Panc1 (cell line): ENCODE measurements around the gene AGAP1.

ENCODE experiments used
- POLR2AphosphoS5 ChIP-seq: IDR thresholded peaks from 2 replicates; pipeline ENCODE4 v1.6.1; 2012; ENCODE audit warnings: mild to moderate bottlenecking, low read depth, low read length, moderate library complexity
- SIN3A ChIP-seq: IDR thresholded peaks from 2 replicates; pipeline ENCODE4 v1.6.1; 2012; ENCODE audit warnings: low read depth, mild to moderate bottlenecking, low read length, moderate library complexity, borderline replicate concordance; ENCODE audit not compliant: insufficient read depth
- TCF7L2 ChIP-seq: IDR thresholded peaks from 2 replicates; pipeline ENCODE4 v1.6.1; 2011; ENCODE audit warnings: mild to moderate bottlenecking, low read depth, low read length, inconsistent platforms
- TF ChIP-seq, protein P1 (sequence below): fragments of 450-650 bp; IDR thresholded peaks from 2 replicates; pipeline ENCODE4 v1.5.1; 2017; ENCODE audit warnings: mild to moderate bottlenecking
- TF ChIP-seq, protein P2 (sequence below), 2 experiments: IDR thresholded peaks; 2 replicates each; pipeline ENCODE4 v1.6.1; 2011 to 2012; ENCODE audit warnings: low read depth in 2 of 2, control low read depth in 1 of 2, low read length in 1 of 2, mild to moderate bottlenecking in 1 of 2, moderate library complexity in 1 of 2; ENCODE audit not compliant: insufficient read depth in 1 of 2

DNA sequence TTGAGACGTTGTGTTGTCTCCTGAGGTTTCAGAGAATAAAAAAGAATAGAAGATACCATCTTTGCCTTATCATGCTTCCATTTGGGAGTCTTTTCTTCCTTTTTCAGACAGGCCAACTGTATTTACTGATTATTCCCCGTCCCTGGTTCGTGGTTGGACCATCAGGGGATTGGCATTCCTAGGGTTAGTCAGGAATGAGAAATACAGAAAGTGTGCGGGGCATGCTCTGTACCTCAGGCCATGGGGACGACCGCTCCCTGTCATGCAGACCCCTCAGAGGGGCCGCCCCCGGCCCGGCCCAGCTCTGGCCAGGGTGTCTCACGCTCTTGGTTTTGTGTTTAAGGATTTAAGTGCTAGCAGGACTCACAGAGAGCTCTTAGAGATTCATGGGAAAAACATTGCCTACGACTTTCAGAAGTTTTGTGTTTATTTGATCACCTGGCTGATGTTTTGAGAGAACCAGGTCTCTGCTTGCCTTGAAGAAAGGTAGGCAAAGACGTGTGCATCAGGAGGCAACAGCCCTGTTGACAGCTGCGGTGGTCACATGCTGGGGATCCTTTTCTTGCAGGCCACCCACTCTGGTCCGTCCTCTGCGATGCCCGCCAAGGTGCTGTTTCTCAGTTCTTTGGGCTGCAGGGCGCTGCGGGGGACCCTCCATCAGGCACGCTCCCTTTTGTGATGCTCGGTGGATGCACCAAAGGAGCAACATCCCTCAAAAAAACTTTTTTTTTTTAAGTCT is 317.8 kb downstream of the AGAP1 start:
- TF ChIP-seq POLR2AphosphoS5 (no peak), SIN3A (no peak), TCF7L2 (no peak)
- TF ChIP-seq, protein P1, sequence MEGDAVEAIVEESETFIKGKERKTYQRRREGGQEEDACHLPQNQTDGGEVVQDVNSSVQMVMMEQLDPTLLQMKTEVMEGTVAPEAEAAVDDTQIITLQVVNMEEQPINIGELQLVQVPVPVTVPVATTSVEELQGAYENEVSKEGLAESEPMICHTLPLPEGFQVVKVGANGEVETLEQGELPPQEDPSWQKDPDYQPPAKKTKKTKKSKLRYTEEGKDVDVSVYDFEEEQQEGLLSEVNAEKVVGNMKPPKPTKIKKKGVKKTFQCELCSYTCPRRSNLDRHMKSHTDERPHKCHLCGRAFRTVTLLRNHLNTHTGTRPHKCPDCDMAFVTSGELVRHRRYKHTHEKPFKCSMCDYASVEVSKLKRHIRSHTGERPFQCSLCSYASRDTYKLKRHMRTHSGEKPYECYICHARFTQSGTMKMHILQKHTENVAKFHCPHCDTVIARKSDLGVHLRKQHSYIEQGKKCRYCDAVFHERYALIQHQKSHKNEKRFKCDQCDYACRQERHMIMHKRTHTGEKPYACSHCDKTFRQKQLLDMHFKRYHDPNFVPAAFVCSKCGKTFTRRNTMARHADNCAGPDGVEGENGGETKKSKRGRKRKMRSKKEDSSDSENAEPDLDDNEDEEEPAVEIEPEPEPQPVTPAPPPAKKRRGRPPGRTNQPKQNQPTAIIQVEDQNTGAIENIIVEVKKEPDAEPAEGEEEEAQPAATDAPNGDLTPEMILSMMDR, result no peak
- TF ChIP-seq, protein P2, sequence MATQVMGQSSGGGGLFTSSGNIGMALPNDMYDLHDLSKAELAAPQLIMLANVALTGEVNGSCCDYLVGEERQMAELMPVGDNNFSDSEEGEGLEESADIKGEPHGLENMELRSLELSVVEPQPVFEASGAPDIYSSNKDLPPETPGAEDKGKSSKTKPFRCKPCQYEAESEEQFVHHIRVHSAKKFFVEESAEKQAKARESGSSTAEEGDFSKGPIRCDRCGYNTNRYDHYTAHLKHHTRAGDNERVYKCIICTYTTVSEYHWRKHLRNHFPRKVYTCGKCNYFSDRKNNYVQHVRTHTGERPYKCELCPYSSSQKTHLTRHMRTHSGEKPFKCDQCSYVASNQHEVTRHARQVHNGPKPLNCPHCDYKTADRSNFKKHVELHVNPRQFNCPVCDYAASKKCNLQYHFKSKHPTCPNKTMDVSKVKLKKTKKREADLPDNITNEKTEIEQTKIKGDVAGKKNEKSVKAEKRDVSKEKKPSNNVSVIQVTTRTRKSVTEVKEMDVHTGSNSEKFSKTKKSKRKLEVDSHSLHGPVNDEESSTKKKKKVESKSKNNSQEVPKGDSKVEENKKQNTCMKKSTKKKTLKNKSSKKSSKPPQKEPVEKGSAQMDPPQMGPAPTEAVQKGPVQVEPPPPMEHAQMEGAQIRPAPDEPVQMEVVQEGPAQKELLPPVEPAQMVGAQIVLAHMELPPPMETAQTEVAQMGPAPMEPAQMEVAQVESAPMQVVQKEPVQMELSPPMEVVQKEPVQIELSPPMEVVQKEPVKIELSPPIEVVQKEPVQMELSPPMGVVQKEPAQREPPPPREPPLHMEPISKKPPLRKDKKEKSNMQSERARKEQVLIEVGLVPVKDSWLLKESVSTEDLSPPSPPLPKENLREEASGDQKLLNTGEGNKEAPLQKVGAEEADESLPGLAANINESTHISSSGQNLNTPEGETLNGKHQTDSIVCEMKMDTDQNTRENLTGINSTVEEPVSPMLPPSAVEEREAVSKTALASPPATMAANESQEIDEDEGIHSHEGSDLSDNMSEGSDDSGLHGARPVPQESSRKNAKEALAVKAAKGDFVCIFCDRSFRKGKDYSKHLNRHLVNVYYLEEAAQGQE (IDR thresholded peaks at IDR 0.05; ENCODE audit: insufficient read depth in 1 of 2, low read depth in 2 of 2, low read length in 1 of 2), result no peak
